Activated CD4-positive, alpha-beta T cell treated with anti-CD3 and anti-CD28 coated beads, Interleukin-2, amount 10 ng/mL, durations not matched to agents 7 days and 5 days (primary cell): ENCODE measurements around the gene VTI1A. TPM values are rescaled to one million over a fixed set of nuclear protein-coding genes. Genes with fewer than 3 reads are reported as not detected.
"Not testable (repeated sequence)": the region's sequence is repeated elsewhere in the genome, so short reads cannot be mapped to it uniquely, and the experiment has no call there.

Experiments
- CTCF ChIA-PET: fragments of 350-600 bp; sonication (Branson Sonifier 250); formaldehyde crosslinking; loops from one replicate; lab custom pipeline; 2021; ENCODE audit warnings: antibody characterized with exemption; lab: Charles Lee
- POLR2A ChIA-PET: fragments of 350-600 bp; sonication (Branson Sonifier 250); formaldehyde crosslinking; loops from one replicate; lab custom pipeline; 2021; ENCODE audit warnings: antibody characterized with exemption; lab: Charles Lee
- DNase-seq: peaks from one replicate; pipeline ENCODE4 v3.0.0-alpha.2; 2020
- H3K27ac Mint-ChIP-seq: one replicate; pipeline ENCODE4 v1.8.0; 2021; ENCODE audit warnings: mild to moderate bottlenecking, moderate library complexity, mixed read lengths
- H3K27me3 Mint-ChIP-seq: one replicate; pipeline ENCODE4 v1.8.0; 2021; ENCODE audit warnings: mixed read lengths
- H3K36me3 Mint-ChIP-seq: one replicate; pipeline ENCODE4 v1.8.0; 2021; ENCODE audit warnings: low read depth, mixed read lengths
- H3K4me1 Mint-ChIP-seq: one replicate; pipeline ENCODE4 v1.8.0; 2021; ENCODE audit warnings: mixed read lengths
- H3K4me3 Mint-ChIP-seq: one replicate; pipeline ENCODE4 v1.8.0; 2021; ENCODE audit warnings: mild to moderate bottlenecking, moderate library complexity, mixed read lengths
- H3K9me3 Mint-ChIP-seq: one replicate; pipeline ENCODE4 v1.8.0; 2021; ENCODE audit warnings: mixed read lengths
- total RNA-seq, 2 experiments: library from RNA; stranded (reverse); gene quantifications; one replicate each; pipeline ENCODE4 v1.2.3, GENCODE V29; 2021

VTI1A gene
- total RNA-seq, 2 experiments from 2014 or later, result 39.6 to 41.5 TPM

GRCh38 chr10:112588225-112588990 is 141.4 kb downstream of the VTI1A start:
- H3K4me1 Mint-ChIP-seq, result no peaks in the 10 kb centered on the region
- H3K36me3 Mint-ChIP-seq, result no peaks in the 10 kb centered on the region
- H3K4me3 Mint-ChIP-seq, result no peak overlapping the region
- H3K27me3 Mint-ChIP-seq, result no peaks in the 10 kb centered on the region
- no peak for DNase-seq
- no peak overlapping the region for H3K27ac Mint-ChIP-seq
- no peaks in the 10 kb centered on the region for H3K9me3 Mint-ChIP-seq
- POLR2A ChIA-PET, result no interaction called here
- CTCF ChIA-PET, result no interaction called here

- Mint-ChIP-seq H3K4me1 (no peaks in the 10 kb centered on the region), H3K36me3 (no peaks in the 10 kb centered on the region), H3K27ac (no peak overlapping the region), H3K9me3 (no peaks in the 10 kb centered on the region), H3K4me3 (no peak overlapping the region), H3K27me3 (no peaks in the 10 kb centered on the region)
- DNase-seq, result no peak
- POLR2A ChIA-PET, result no interaction called here
- CTCF ChIA-PET, result no interaction called here
Measured at GRCh38 chr10:112589081-112589480, 142.1 kb downstream of the VTI1A start.

- CTCF ChIA-PET, result interaction anchor here (0.6 kb wide), 1 partner anchor 26 kb away, joined by 4 read pairs; no protein-coding TSS in a partner anchor
- H3K4me3 Mint-ChIP-seq, DNase-seq, H3K4me1 Mint-ChIP-seq, H3K36me3 Mint-ChIP-seq, H3K27me3 Mint-ChIP-seq, H3K27ac Mint-ChIP-seq, H3K9me3 Mint-ChIP-seq, POLR2A ChIA-PET: not testable (repeated sequence)
Measured at GRCh38 chr10:112590786-112591185, 143.8 kb downstream of the VTI1A start.

GRCh38 chr10:112593023-112593422 is 146.0 kb downstream of the VTI1A start:
- ChIA-PET CTCF (interaction anchor here (0.7 kb wide), 1 partner anchor 104 kb away, joined by 3 read pairs; no protein-coding TSS in a partner anchor), POLR2A (no interaction called here)
- Mint-ChIP-seq H3K27ac (no peak overlapping the region), H3K9me3 (no peaks in the 10 kb centered on the region), H3K27me3 (no peaks in the 10 kb centered on the region), H3K36me3 (no peaks in the 10 kb centered on the region), H3K4me3 (no peak overlapping the region), H3K4me1 (no peaks in the 10 kb centered on the region)
- no peak for DNase-seq

GRCh38 chr10:112601214-112602090 is 154.4 kb downstream of the VTI1A start:
- H3K4me3 Mint-ChIP-seq, result no peak overlapping the region
- ChIA-PET CTCF (no interaction called here), POLR2A (no interaction called here)
- DNase-seq, result no peak
- H3K36me3 Mint-ChIP-seq, result peaks cover 5% of the 10 kb centered on the region
- no peaks in the 10 kb centered on the region for H3K9me3 Mint-ChIP-seq
- H3K27me3 Mint-ChIP-seq, result no peaks in the 10 kb centered on the region
- no peak overlapping the region for H3K27ac Mint-ChIP-seq
- H3K4me1 Mint-ChIP-seq, result no peaks in the 10 kb centered on the region

- no peak for DNase-seq
- Mint-ChIP-seq H3K4me1 (no peaks in the 10 kb centered on the region), H3K27ac (no peak overlapping the region), H3K9me3 (no peaks in the 10 kb centered on the region), H3K36me3 (peaks cover 7% of the 10 kb centered on the region), H3K27me3 (no peaks in the 10 kb centered on the region), H3K4me3 (no peak overlapping the region)
- POLR2A ChIA-PET, result no interaction called here
- CTCF ChIA-PET, result no interaction called here
Measured at GRCh38 chr10:112603062-112603461, 156.0 kb downstream of the VTI1A start.

- Mint-ChIP-seq H3K4me1 (peaks cover 2% of the 10 kb centered on the region), H3K27ac (peak overlapping the region; percentile 42), H3K27me3 (no peaks in the 10 kb centered on the region), H3K4me3 (no peak overlapping the region), H3K36me3 (peaks cover 7% of the 10 kb centered on the region), H3K9me3 (no peaks in the 10 kb centered on the region)
- POLR2A ChIA-PET, result no interaction called here
- CTCF ChIA-PET, result no interaction called here
- DNase-seq, result no peak
Measured at GRCh38 chr10:112605063-112605462, 158.0 kb downstream of the VTI1A start.

GRCh38 chr10:112607506-112607905 is 160.5 kb downstream of the VTI1A start:
- H3K36me3 Mint-ChIP-seq, result peaks cover 7% of the 10 kb centered on the region
- no peaks in the 10 kb centered on the region for H3K9me3 Mint-ChIP-seq
- H3K27me3 Mint-ChIP-seq, result no peaks in the 10 kb centered on the region
- H3K27ac Mint-ChIP-seq, result no peak overlapping the region
- ChIA-PET POLR2A (no interaction called here), CTCF (no interaction called here)
- DNase-seq, result no peak
- peaks cover 2% of the 10 kb centered on the region for H3K4me1 Mint-ChIP-seq
- H3K4me3 Mint-ChIP-seq, result no peak overlapping the region

- POLR2A ChIA-PET, result no interaction called here
Measured at GRCh38 chr10:112613620-112614019, 166.6 kb downstream of the VTI1A start.

GRCh38 chr10:112614072-112614471 is 167.1 kb downstream of the VTI1A start:
- no peak for DNase-seq
- H3K4me3 Mint-ChIP-seq, result no peak overlapping the region
- ChIA-PET CTCF (no interaction called here), POLR2A (no interaction called here)
- H3K36me3 Mint-ChIP-seq, result peaks cover 7% of the 10 kb centered on the region
- H3K4me1 Mint-ChIP-seq, result peaks cover 2% of the 10 kb centered on the region
- peaks cover 11% of the 10 kb centered on the region for H3K9me3 Mint-ChIP-seq
- H3K27me3 Mint-ChIP-seq, result no peaks in the 10 kb centered on the region
- no peak overlapping the region for H3K27ac Mint-ChIP-seq

More at GRCh38 chr10:112613620-112614019, 166.6 kb downstream of the VTI1A start:
- peaks cover 7% of the 10 kb centered on the region for H3K36me3 Mint-ChIP-seq
- DNase-seq, result no peak
- H3K4me3 Mint-ChIP-seq, result no peak overlapping the region
- H3K27ac Mint-ChIP-seq, result no peak overlapping the region
- H3K27me3 Mint-ChIP-seq, result no peaks in the 10 kb centered on the region
- peaks cover 2% of the 10 kb centered on the region for H3K4me1 Mint-ChIP-seq
- peaks cover 11% of the 10 kb centered on the region for H3K9me3 Mint-ChIP-seq
- CTCF ChIA-PET, result no interaction called here

- Mint-ChIP-seq H3K9me3 (peaks cover 11% of the 10 kb centered on the region), H3K27me3 (no peaks in the 10 kb centered on the region), H3K4me1 (peaks cover 2% of the 10 kb centered on the region), H3K4me3 (no peak overlapping the region), H3K36me3 (peaks cover 7% of the 10 kb centered on the region), H3K27ac (no peak overlapping the region)
- no peak for DNase-seq
- POLR2A ChIA-PET, result no interaction called here
- CTCF ChIA-PET, result no interaction called here
Measured at GRCh38 chr10:112614586-112614985, 167.6 kb downstream of the VTI1A start.

GRCh38 chr10:112615269-112615668 is 168.3 kb downstream of the VTI1A start:
- POLR2A ChIA-PET, result no interaction called here
- peaks cover 11% of the 10 kb centered on the region for H3K9me3 Mint-ChIP-seq

GRCh38 chr10:112616647-112617046 is 169.6 kb downstream of the VTI1A start:
- H3K27ac Mint-ChIP-seq, result no peak overlapping the region
- no peaks in the 10 kb centered on the region for H3K4me1 Mint-ChIP-seq
- H3K27me3 Mint-ChIP-seq, result no peaks in the 10 kb centered on the region
- DNase-seq, result no peak
- H3K9me3 Mint-ChIP-seq, result peaks cover 11% of the 10 kb centered on the region
- POLR2A ChIA-PET, result no interaction called here
- peaks cover 7% of the 10 kb centered on the region for H3K36me3 Mint-ChIP-seq
- CTCF ChIA-PET, result interaction anchor here (0.6 kb wide), 2 partner anchors 26 to 1021 kb away, joined by 3 to 4 read pairs; no protein-coding TSS in a partner anchor
- no peak overlapping the region for H3K4me3 Mint-ChIP-seq

More at GRCh38 chr10:112615269-112615668, 168.3 kb downstream of the VTI1A start:
- no peaks in the 10 kb centered on the region for H3K27me3 Mint-ChIP-seq
- H3K4me1 Mint-ChIP-seq, result no peaks in the 10 kb centered on the region
- no peak overlapping the region for H3K27ac Mint-ChIP-seq
- no peak overlapping the region for H3K4me3 Mint-ChIP-seq
- CTCF ChIA-PET, result no interaction called here
- no peak for DNase-seq
- peaks cover 7% of the 10 kb centered on the region for H3K36me3 Mint-ChIP-seq
